Muscle layer of duodenum (tissue), 2 donors: ENCODE results near the gene PDE2A.

Experiments used
- H3K27ac ChIP-seq: one replicate; pipeline ENCODE4 v1.7.0; 2013; ENCODE audit warnings: mild to moderate bottlenecking, low read length
- H3K27me3 ChIP-seq: one replicate; pipeline ENCODE4 v1.7.0; 2013; ENCODE audit warnings: low read depth, mild to moderate bottlenecking, control low read depth, low read length
- H3K36me3 ChIP-seq, 2 donors: one replicate each; pipeline ENCODE4 v1.7.0; 2013; ENCODE audit warnings: low read length in 2 of 2, control low read depth in 1 of 2, mild to moderate bottlenecking in 1 of 2; ENCODE audit not compliant: insufficient read depth in 2 of 2, control insufficient read depth in 1 of 2
- H3K4me1 ChIP-seq, 2 donors: one replicate each; pipeline ENCODE4 v1.7.0; 2013; ENCODE audit warnings: low read length in 2 of 2, mild to moderate bottlenecking in 2 of 2, control low read depth in 1 of 2, moderate library complexity in 1 of 2; ENCODE audit not compliant: insufficient read depth in 2 of 2, control insufficient read depth in 1 of 2
- H3K4me3 ChIP-seq, 2 donors: one replicate each; pipeline ENCODE4 v1.7.0; 2013; ENCODE audit warnings: low read length in 2 of 2, low read depth in 1 of 2, mild to moderate bottlenecking in 1 of 2
- H3K9me3 ChIP-seq, 2 donors: one replicate each; pipeline ENCODE4 v1.7.0; 2013; ENCODE audit warnings: low read length in 2 of 2, control low read depth in 1 of 2, mild to moderate bottlenecking in 1 of 2; ENCODE audit not compliant: control insufficient read depth in 1 of 2
- donor health status: healthy.

The PDE2A gene

GRCh38 chr11:72583616-72584292 lies 90.5 kb downstream of the PDE2A start:
- H3K27me3 ChIP-seq: peaks cover 3% of the 10 kb centered on the region
- peaks cover 0 to 4% of the 10 kb centered on the region in 2 donors for H3K4me1 ChIP-seq
- H3K4me3 ChIP-seq: no peak overlapping the region
- H3K9me3 ChIP-seq: no peaks in the 10 kb centered on the region
- no peak overlapping the region for H3K27ac ChIP-seq
- peaks cover 0 to 18% of the 10 kb centered on the region in 2 donors for H3K36me3 ChIP-seq

GRCh38 chr11:72583177-72583553 lies 91.1 kb downstream of the PDE2A start:
- peaks cover 0 to 18% of the 10 kb centered on the region in 2 donors for H3K36me3 ChIP-seq
- no peak overlapping the region for H3K27ac ChIP-seq
- no peak overlapping the region for H3K4me3 ChIP-seq
- H3K27me3 ChIP-seq: peaks cover 3% of the 10 kb centered on the region
- H3K9me3 ChIP-seq: no peaks in the 10 kb centered on the region
- H3K4me1 ChIP-seq: peaks cover 0 to 4% of the 10 kb centered on the region in 2 donors

GRCh38 chr11:72582206-72583176 lies 91.7 kb downstream of the PDE2A start:
- no peaks in the 10 kb centered on the region for H3K9me3 ChIP-seq
- H3K36me3 ChIP-seq: peaks cover 0 to 18% of the 10 kb centered on the region in 2 donors
- H3K27me3 ChIP-seq: peaks cover 3% of the 10 kb centered on the region
- H3K4me1 ChIP-seq: peaks cover 0 to 4% of the 10 kb centered on the region in 2 donors
- no peak overlapping the region for H3K4me3 ChIP-seq
- no peak overlapping the region for H3K27ac ChIP-seq

GRCh38 chr11:72581067-72581466 lies 93.2 kb downstream of the PDE2A start:
- no peak overlapping the region for H3K27ac ChIP-seq
- H3K4me3 ChIP-seq: no peak overlapping the region
- peaks cover 0 to 4% of the 10 kb centered on the region in 2 donors for H3K4me1 ChIP-seq
- H3K36me3 ChIP-seq: peaks cover 0 to 32% of the 10 kb centered on the region in 2 donors
- H3K27me3 ChIP-seq: peaks cover 3% of the 10 kb centered on the region
- no peaks in the 10 kb centered on the region for H3K9me3 ChIP-seq

- H3K36me3 ChIP-seq: peaks cover 0 to 33% of the 10 kb centered on the region in 2 donors
- no peak overlapping the region for H3K4me3 ChIP-seq
- H3K9me3 ChIP-seq: no peaks in the 10 kb centered on the region
- peaks cover 3% of the 10 kb centered on the region for H3K27me3 ChIP-seq
- no peak overlapping the region for H3K27ac ChIP-seq
- H3K4me1 ChIP-seq: peaks cover 0 to 4% of the 10 kb centered on the region in 2 donors
These were observed 93.6 kb downstream of the PDE2A start for GRCh38 chr11:72580642-72580950.

- H3K4me1 ChIP-seq: peaks cover 0 to 4% of the 10 kb centered on the region in 2 donors
- peaks cover under 1% of the 10 kb centered on the region for H3K27me3 ChIP-seq
- peaks cover 0 to 33% of the 10 kb centered on the region in 2 donors for H3K36me3 ChIP-seq
- no peak overlapping the region for H3K4me3 ChIP-seq
- no peaks in the 10 kb centered on the region for H3K9me3 ChIP-seq
- H3K27ac ChIP-seq: no peak overlapping the region
These were observed 94.2 kb downstream of the PDE2A start for GRCh38 chr11:72579816-72580641.

GRCh38 chr11:72578991-72579815 lies 95.0 kb downstream of the PDE2A start:
- peaks cover 0 to 33% of the 10 kb centered on the region in 2 donors for H3K36me3 ChIP-seq
- no peaks in the 10 kb centered on the region for H3K9me3 ChIP-seq
- H3K4me1 ChIP-seq: peaks cover 0 to 1% of the 10 kb centered on the region in 2 donors
- H3K27ac ChIP-seq: no peak overlapping the region
- no peak overlapping the region for H3K4me3 ChIP-seq
- H3K27me3 ChIP-seq: no peaks in the 10 kb centered on the region

GRCh38 chr11:72578566-72578965 lies 95.7 kb downstream of the PDE2A start:
- Histone ChIP-seq H3K9me3 (no peaks in the 10 kb centered on the region), H3K27ac (no peak overlapping the region), H3K4me3 (no peak overlapping the region), H3K27me3 (no peaks in the 10 kb centered on the region), H3K36me3 (peaks cover 0 to 33% of the 10 kb centered on the region in 2 donors), H3K4me1 (no peaks in the 10 kb centered on the region)

- Histone ChIP-seq H3K27me3 (no peaks in the 10 kb centered on the region), H3K27ac (no peak overlapping the region), H3K9me3 (no peaks in the 10 kb centered on the region), H3K4me1 (no peaks in the 10 kb centered on the region), H3K4me3 (no peak overlapping the region), H3K36me3 (peaks cover 0 to 33% of the 10 kb centered on the region in 2 donors)
These were observed 96.2 kb downstream of the PDE2A start for GRCh38 chr11:72578051-72578450.

- H3K4me1 ChIP-seq: no peaks in the 10 kb centered on the region
These were observed 96.9 kb downstream of the PDE2A start for GRCh38 chr11:72577271-72577721.

More at GRCh38 chr11:72577271-72577721, 96.9 kb downstream of the PDE2A start:
- Histone ChIP-seq H3K9me3 (no peaks in the 10 kb centered on the region), H3K36me3 (peaks cover 0 to 33% of the 10 kb centered on the region in 2 donors), H3K4me3 (no peak overlapping the region), H3K27me3 (no peaks in the 10 kb centered on the region), H3K27ac (no peak overlapping the region)
